ENCODE data around the gene ADCY7. TPM values are rescaled to one million over a fixed set of nuclear protein-coding genes. Genes with fewer than 3 reads are reported as not detected.
A peak's percentile ranks its signal among the peaks of the same experiment; 100 is the strongest.

Gene ADCY7
- total and polyA plus RNA-seq, 9 of the 15 experiments (the other 6 are each of a cell fraction or from before 2014, with no cell fraction given): 2.3 to 108 (median 28.6) TPM

- TF ChIP-seq GTF3C2 (IDR thresholded peaks at IDR 0.05; ENCODE audit: borderline replicate concordance, extremely low read depth, insufficient read length) (no peak), REST (IDR thresholded peaks at IDR 0.05; ENCODE audit: borderline replicate concordance) (peak; percentile 49; the same call in 1 of the 2 replicates), REST (CRISPR knock-in tag; IDR thresholded peaks at IDR 0.05; ENCODE audit: low read depth) (no peak), MEIS2 (IDR thresholded peaks at IDR 0.05; ENCODE audit: partially characterized antibody) (peak; percentile 44)
Measured at GRCh38 chr16:50354629-50355456, 88.5 kb downstream of the ADCY7 start (continued).
